GM19035 (cell line): ENCODE results near the gene CCNY.
"Not testable (repeated sequence)": the region's sequence is repeated elsewhere in the genome, so short reads cannot be mapped to it uniquely, and the experiment has no call there.

ENCODE experiments used
- ATAC-seq: cut with Tn5 transposase; IDR thresholded peaks from one replicate; pipeline ENCODE4 v1.9.1; 2021; ENCODE audit not compliant: unreplicated experiment

Gene CCNY

GRCh38 chr10:35506741-35507140 is 170.4 kb downstream of the CCNY start:
- ATAC-seq = no peak

GRCh38 chr10:35507519-35508109 is 171.3 kb downstream of the CCNY start:
- ATAC-seq = no peak

- no peak for ATAC-seq
Measured at GRCh38 chr10:35508647-35509046, 172.3 kb downstream of the CCNY start.

GRCh38 chr10:35510891-35511290 is 174.6 kb downstream of the CCNY start:
- ATAC-seq = no peak

DNA sequence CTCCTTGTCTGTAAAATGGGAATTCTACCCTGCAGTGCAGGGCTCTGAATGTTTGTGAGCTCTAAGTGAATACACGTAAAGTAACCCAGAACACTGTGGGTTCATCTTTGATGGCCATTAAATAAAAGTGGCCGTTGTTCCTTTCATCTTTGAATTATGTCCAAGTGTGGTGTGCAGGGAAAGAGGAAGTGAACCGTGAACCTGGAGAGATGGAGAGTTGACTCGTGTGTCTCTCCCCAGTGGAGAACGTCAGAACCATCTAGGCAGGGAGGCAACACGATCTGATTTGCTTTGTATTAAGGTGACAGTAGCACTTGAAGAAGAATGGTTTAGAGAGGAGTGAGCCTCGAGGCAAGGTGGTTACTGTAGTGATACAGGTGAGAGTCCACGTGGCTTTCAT is 175.3 kb downstream of the CCNY start:
- no peak for ATAC-seq

DNA sequence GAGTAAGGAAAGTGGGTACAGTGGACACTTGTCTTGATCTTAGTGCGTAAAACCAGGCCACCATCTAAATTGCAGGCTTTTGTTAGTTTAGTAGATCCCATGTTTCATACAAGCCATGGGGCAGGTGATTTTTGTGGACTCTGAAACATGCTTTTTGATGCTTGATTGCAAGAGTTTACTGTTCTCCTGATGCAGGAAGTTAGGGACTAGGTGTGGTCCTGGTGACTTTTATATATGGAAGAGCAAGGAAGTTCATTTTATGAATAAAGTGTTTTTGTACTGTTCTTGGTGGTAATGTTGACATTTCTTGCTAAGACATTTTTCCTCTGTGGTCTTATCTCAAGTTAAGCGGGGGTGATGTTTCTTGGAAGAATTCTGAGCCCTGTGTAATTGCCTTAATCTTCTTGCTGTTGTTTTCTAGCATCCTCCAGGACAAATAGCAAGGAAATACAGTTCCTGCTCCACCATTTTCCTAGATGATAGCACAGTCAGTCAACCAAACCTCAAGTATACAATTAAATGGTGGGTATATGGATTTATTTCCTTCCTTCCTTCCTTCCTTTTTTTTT is 179.9 kb downstream of the CCNY start:
- ATAC-seq = no peak

DNA sequence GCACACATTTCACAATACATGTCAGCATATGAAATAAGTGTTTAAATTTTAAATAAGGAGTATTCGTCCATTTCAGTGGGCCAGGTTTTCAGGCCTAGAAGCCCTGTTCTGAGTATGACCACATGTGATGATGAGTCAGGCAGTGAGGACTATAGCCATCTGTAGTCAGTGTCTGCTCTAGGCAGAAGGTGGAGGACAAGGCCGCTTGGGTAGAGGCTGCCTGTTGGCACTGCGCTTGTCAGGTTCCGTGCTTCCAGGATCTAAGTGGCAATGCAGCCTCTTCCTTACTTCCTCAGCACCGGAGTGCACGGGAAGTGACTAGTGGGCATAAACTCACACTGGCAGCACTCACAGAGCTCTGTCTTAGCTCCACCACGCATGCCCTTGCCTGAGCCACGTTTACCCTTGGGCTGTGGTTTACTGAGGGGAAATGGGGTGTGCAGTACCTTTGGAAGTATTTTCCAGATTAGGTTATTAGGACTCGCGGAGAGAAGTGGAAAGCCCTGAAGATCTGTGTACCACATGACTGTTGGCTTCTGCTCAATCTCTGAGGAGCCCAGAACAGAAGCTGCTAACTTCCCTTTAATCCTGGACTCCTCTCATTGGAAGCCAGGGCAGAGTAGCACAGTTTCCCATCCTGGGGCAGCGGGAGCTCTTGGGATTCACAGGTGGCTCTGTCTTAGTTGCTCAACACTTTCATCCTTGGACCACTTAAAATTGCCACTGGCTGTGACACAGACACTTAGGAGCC is 181.3 kb downstream of the CCNY start:
- no peak for ATAC-seq

DNA sequence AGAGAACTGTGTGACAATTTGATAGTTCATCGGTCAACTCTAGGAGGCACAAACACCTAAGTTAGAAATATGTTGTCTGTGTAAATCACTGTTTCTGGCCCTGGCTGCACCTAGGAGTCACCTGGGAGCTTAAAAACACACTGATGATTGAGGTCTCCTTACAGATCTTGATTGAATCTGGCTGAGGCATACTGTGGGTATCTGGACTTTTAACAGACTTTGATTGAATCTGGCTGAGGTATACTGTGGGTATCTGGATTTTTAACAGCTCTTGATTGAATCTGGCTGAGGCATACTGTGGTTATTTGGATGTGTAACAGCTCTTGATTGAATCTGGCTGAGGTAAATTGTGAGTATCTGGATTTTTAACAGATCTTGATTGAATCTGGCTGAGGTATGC is 181.9 kb downstream of the CCNY start:
- not testable (repeated sequence) for ATAC-seq

DNA sequence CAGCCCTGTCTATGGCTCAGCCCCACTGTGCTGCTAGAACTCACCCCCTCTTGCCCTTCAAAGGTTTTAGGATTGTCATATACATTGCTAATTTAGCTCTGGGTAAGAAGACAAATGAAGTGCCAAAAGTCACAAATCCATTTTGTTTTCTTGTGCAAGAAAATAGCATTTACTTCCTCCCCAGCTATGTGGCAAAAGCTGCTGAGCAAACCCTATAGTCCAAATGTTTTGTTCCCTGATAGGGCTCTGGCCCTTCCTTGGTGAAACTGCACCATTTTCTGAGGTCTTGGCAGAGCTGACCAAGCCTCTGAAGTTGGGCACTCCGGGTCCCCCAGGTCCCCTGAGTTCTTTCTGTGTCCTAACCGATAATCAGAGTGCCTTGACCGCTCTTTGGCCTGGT is 184.7 kb downstream of the CCNY start:
- ATAC-seq = no peak

DNA sequence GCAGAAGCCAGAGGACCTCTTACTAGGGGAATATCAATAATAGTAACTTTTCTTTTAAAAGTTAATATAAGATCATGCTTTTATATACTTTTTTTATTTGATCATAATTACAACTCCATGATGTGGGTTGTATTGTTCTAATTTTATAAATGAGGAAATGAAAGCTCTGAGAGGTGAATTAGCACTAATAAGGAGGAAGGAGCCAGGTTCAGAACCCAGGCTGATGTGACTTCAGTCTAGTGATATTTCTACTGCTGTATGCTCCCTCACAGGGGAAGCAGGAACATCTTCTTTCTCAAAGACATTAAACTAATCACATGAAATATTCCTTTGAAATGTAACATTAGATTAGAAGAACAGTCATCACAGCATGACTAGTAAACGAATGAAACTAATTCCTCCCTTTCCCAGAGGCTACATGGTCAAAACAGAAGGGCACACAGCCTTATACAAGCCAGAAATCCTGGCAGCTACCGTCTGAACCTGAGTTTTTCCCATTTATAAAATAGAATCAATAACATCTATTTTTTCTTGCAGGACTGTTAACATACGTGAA is 187.4 kb downstream of the CCNY start:
- ATAC-seq = peak; percentile 65

DNA sequence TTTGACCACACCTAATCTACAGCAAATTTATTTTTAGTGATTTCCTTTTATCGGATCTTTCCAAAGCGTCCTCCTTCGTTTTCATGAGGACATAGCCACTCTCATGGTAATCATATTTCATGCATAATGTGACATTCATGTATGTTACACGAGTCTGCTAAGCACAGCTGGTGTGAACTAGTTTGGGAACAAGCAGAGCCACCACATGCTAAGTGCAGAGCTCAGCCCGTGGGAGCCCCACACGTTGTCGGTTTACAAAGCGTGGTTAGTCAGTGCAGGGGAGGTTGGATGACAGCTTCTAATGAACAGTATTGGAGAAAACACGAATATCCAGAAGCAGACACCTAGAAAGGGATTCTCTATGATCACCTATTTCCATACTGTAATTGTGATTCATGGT is 190.4 kb downstream of the CCNY start:
- no peak for ATAC-seq

GRCh38 chr10:35532141-35532540 is 195.8 kb downstream of the CCNY start:
- no peak for ATAC-seq

DNA sequence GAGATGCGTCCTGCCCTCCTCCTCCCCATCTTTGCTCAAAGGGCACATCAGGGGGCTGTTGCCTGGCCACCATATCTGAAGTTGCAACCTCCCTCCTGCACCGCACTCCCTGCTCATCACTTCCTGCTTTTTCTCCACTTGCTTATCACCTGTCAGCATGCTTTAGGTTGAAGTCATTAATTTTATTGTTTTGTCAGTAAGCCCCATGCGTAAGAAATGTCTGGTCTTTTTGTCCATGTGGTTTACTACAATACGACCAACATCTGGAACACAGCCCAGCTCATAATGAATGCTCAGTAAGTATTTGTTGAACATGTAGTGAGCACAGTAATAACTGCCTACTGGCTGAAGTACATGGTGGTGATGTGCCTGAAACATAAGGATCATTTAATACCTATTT is 197.3 kb downstream of the CCNY start:
- ATAC-seq = no peak

DNA sequence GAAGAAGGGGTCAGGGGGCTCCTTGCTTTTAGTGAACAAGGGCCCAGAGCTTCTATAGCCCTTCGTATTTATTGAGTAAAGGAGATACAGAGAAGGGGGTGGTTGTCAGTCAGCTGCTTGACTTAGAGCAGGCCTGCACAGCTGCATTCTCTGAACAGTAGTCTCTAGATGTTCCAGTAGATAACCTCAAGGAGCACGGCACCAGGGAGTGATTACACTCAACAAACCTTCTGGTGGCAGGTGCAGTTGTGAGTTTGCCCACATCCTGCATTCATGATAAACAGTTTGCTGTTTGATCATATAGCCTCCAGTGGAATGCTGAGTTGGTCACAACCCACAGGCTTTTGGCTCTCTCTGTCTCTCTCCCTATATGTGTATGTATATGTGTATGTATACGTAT is 198.8 kb downstream of the CCNY start:
- ATAC-seq = no peak

DNA sequence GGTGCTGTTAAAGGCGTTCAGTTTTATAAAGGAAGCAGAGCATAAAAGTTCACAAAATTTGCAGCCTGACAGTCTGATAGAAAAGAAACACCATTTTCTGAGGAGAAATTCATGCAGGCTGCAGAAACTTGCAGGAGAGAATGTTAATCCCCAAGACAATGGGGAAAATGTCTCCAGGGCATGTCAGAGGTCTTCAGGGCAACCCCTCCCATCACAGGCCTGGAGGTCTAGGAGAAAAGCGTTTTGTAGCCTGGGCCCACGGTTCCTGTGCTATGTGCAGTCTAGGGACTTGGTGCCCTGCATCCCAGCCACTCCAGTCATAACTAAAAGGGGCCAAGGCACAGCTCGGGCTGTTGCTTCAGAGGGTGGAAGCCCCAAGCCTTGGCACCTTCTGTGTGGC is 200.5 kb downstream of the CCNY start:
- ATAC-seq = no peak

DNA sequence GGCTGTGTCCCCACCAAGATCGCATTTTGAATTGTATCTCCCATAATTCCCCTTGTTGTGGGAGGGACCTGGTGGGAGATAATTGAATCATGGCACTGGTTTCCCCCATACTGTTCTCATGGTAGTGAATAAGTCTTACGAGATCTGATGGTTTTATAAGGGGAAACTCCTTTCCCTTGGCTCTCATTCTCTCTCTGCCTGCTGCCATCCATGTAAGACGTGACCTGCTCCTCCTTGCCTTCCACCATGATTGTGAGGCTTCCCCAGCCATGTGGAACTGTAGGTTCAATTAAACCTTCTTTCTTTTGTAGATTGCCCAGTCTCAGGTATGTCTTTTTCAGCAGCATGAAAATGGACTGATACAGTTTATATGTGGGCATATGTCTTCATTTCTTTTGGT is 201.6 kb downstream of the CCNY start:
- not testable (repeated sequence) for ATAC-seq

- ATAC-seq = no peak
Measured at GRCh38 chr10:35540296-35541164, 204.2 kb downstream of the CCNY start.

GRCh38 chr10:35541720-35542119 is 205.4 kb downstream of the CCNY start:
- no peak for ATAC-seq

DNA sequence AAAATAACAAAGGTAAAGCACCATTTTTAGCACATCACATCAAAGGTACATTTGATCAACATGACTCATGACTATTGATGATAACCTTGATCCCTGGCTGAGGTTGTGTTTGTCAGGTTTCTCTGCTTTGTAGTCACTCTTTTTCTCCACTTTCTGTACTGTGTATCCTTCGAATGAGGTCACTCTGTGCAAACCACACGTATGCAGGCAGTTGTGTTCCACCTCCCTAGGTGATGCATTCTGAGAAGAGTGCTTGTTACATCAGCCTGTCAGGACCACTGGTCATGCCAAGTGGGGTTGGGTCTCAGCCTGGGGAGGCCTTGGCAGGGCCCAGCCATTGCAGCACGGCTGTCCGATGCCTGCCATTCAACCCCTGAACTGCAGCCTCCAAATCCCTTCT is 206.0 kb downstream of the CCNY start:
- ATAC-seq = no peak

- no peak for ATAC-seq
Measured at GRCh38 chr10:35545079-35545657, 208.9 kb downstream of the CCNY start.
